GM21723 (cell line): ENCODE results near the gene TRIM37.

Source experiments
- ATAC-seq: cut with Tn5 transposase; IDR thresholded peaks from one replicate; pipeline ENCODE4 v1.9.1; 2021; ENCODE audit warnings: mild to moderate bottlenecking, moderate library complexity; ENCODE audit not compliant: unreplicated experiment

The TRIM37 gene

GRCh38 chr17:59037960-59038359 lies 68.7 kb downstream of the TRIM37 start:
- ATAC-seq = no peak

GRCh38 chr17:59030811-59031210 lies 75.9 kb downstream of the TRIM37 start:
- ATAC-seq = no peak

GRCh38 chr17:59028328-59028727 lies 78.4 kb downstream of the TRIM37 start:
- no peak for ATAC-seq

- no peak for ATAC-seq
Measured at GRCh38 chr17:59027750-59028149, 78.9 kb downstream of the TRIM37 start.

- ATAC-seq = no peak
Measured at GRCh38 chr17:59026176-59026939, 80.3 kb downstream of the TRIM37 start.

GRCh38 chr17:59024916-59025315 lies 81.8 kb downstream of the TRIM37 start:
- ATAC-seq = no peak

- ATAC-seq = no peak
Measured at GRCh38 chr17:59018019-59018418, 88.7 kb downstream of the TRIM37 start.

- ATAC-seq = no peak
Measured at GRCh38 chr17:59011975-59012374, 94.7 kb downstream of the TRIM37 start.

- no peak for ATAC-seq
Measured at GRCh38 chr17:59010026-59010425, 96.7 kb downstream of the TRIM37 start.

GRCh38 chr17:59008737-59009136 lies 97.9 kb downstream of the TRIM37 start:
- ATAC-seq = no peak

GRCh38 chr17:59007995-59008394 lies 98.7 kb downstream of the TRIM37 start:
- ATAC-seq = no peak

GRCh38 chr17:59004338-59005111 lies 102.2 kb downstream of the TRIM37 start:
- no peak for ATAC-seq

GRCh38 chr17:59003860-59004259 lies 102.8 kb downstream of the TRIM37 start:
- ATAC-seq = no peak

- ATAC-seq = no peak
Measured at GRCh38 chr17:59002848-59003247, 103.8 kb downstream of the TRIM37 start.

- no peak for ATAC-seq
Measured at GRCh38 chr17:59002126-59002525, 104.6 kb downstream of the TRIM37 start.

- peak; percentile 91 for ATAC-seq
Measured at GRCh38 chr17:59001158-59001814, 105.4 kb downstream of the TRIM37 start.

- ATAC-seq = no peak
Measured at GRCh38 chr17:59000022-59000421, 106.7 kb downstream of the TRIM37 start.

- no peak for ATAC-seq
Measured at GRCh38 chr17:58999500-58999899, 107.2 kb downstream of the TRIM37 start.

- ATAC-seq = no peak
Measured at GRCh38 chr17:58998871-58999270, 107.8 kb downstream of the TRIM37 start.

- no peak for ATAC-seq
Measured at GRCh38 chr17:58997756-58998553, 108.7 kb downstream of the TRIM37 start.

GRCh38 chr17:58996968-58997367 lies 109.7 kb downstream of the TRIM37 start:
- ATAC-seq = no peak
